Measurements from ENCODE around the gene LILRB2. TPM values are rescaled to one million over a fixed set of nuclear protein-coding genes. Genes with fewer than 3 reads are reported as not detected.

Gene LILRB2
- total RNA-seq: not detected in 2 replicates

DNA sequence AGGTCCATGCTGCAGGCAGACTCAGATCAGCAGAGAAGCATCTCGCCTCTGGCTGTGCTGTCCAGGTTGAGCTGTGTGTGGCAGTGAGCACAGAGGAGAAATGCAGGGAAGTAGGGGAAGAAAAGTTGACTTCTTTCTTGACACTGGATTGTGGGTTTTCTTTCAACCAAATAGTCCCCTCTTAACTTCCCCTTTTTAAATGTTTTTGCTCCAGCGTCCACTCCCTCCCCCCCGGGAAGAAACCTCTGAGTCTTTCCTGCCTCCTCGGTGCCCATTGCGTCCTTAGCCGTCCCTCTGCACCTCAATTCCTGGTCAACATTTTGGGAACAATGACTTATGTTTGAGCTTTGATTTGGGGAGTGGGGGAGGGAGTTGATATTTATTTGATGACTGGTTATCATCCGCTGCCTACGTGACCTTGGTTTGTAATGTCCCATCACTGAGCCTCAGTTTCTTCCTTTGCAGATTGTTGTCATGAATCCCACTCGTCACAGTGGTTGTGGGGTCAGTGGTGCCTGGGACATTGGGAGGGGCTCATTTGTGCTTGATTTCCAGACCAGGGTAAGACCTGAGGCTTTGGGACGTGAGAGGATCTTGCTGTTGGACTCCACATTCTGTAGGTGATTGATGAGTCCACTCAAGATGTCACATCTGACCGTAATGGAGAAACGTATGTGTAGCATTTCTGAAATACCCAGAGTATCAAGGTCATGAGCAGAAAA lies at the start of gene LILRB2:
Gene LILRB2 (minus strand): TSS at position 104 of the 722 bp plus-strand sequence. CDS start 614 bp downstream, outside the sequence.

DNA sequence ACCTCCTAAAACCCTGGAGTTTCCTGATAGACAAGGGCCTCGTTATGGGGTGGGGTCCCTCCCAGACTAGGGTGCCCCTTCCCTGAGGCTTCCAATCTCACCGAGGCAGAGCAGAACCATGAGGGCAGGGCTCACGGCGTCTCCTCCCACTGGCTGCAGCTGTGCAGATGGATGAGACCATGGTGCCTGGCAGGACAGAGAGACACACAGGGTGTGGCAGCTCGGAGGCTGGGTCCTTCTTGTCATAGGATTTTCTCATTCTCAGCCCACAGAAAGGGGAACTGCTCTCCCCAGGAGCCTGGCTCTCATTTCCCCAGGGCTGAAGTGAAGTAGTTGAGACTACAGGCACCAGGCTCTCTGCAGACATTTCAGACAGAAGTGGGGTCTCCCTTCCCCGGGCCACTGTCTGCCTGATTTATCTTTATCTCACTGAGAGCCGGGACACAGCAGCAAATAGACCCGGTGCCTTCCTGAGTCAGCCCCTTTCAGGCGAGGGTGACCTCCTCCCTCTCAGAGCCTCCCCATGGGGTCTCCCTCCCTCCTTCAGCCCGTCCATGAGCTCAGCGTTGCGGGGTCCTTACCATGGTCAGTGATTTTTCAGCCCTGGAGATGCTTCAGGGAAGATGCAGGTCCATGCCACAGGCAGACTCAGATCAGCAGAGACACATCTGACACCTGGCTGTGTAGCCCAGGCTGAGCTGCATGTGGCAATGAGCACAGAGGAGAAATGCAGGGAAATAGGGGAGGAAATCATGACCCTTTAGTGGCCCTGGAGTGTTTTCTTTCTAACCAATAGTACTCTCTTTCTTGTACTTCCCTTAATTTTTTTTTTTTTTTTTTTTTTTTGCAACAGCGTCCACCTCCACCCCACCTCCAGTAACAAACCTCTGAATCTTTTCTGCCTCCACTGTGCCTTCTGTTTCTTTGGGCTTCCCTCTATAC lies 31.8 kb upstream of the LILRB2 start, which contains the start of gene LILRA5:
Gene LILRA5 (minus strand): TSS at position 731 of the 942 bp plus-strand sequence. CDS start 147 bp downstream, at position 584.

DNA sequence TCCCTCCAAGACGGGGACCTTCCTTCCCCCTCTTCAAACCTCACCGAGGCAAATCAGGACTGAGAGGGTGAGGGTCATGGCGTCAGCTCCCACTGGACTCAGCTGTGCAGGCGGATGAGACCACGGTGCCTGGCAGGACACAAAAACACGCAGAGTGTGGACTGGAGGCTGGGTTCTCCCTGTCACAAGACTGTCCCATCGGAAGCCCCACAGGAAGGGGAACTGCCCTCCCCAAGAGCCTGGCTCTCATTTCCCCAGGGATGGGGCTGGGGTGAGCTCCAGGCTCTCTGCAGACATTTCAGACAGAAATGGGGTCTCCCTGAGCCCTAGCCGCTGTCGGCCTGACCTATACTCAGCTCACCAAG lies 23.8 kb downstream of the LILRB2 start, which contains the start of gene LILRB5:
Gene LILRB5 (minus strand): TSS at position 158 of the 365 bp plus-strand sequence. CDS start 80 bp downstream, at position 78.

DNA sequence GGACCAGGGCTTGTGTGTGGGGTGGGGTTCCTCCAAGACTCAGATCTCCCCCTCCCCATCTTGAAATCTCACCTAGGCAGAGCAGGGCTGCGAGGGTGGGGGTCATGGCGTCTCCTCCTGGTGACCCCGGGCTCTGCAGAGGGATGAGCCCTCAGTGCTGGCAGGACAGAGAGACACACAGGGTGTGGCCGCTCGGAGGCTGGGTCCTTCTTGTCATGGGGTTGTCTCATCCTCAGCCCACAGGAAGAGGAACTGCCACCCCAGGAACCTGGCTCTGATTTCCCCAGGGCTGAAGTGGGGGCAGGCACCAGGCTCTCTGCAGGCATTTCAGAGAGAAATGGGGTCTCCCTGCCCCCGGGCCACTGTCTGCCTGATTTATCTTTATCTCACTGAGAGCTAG lies 38.3 kb downstream of the LILRB2 start, which contains the start of gene LILRA6:
Gene LILRA6 (minus strand): TSS at position 145 of the 400 bp plus-strand sequence.

Other genes with a start within 250 kb of the LILRB2 start
- not detected in 2 replicates for gene VSTM1, start 217.2 kb downstream of the LILRB2 start, total RNA-seq
- not detected in 2 replicates for gene TARM1, start 199.7 kb downstream of the LILRB2 start, total RNA-seq
- gene OSCAR, start 180.3 kb downstream of the LILRB2 start, total RNA-seq: 0.78 TPM in 1 of 2 replicates, not detected in the other
- 8.8 and 9.5 TPM in 2 replicates for gene NDUFA3, start 178.3 kb downstream of the LILRB2 start, total RNA-seq
- gene TFPT, start 165.5 kb downstream of the LILRB2 start, total RNA-seq: 9.1 and 18.1 TPM in 2 replicates
- gene PRPF31, start 165.4 kb downstream of the LILRB2 start, total RNA-seq: 37.1 and 60.9 TPM in 2 replicates
- 13.1 and 25.5 TPM in 2 replicates for gene CNOT3, start 143.3 kb downstream of the LILRB2 start, total RNA-seq
- gene LENG1, start 121.4 kb downstream of the LILRB2 start, total RNA-seq: 4.6 and 5.3 TPM in 2 replicates
- gene TMC4, start 108.0 kb downstream of the LILRB2 start, total RNA-seq: under 0.01 and 0.60 TPM in 2 replicates
- 59.7 and 112 TPM in 2 replicates for gene MBOAT7, start 91.5 kb downstream of the LILRB2 start, total RNA-seq
- gene TSEN34, start 89.8 kb downstream of the LILRB2 start, total RNA-seq: 65.0 and 78.9 TPM in 2 replicates
- 753 and 1,564 TPM in 2 replicates for gene RPS9, start 80.3 kb downstream of the LILRB2 start, total RNA-seq
- gene LILRB3, start 58.1 kb downstream of the LILRB2 start, total RNA-seq: not detected in 2 replicates
- gene LILRA6, start 38.3 kb downstream of the LILRB2 start, total RNA-seq: not detected in 2 replicates
- gene LILRB5, start 23.8 kb downstream of the LILRB2 start, total RNA-seq: not detected in 2 replicates
- not detected in 2 replicates for gene LILRA5, start 32.1 kb upstream of the LILRB2 start, total RNA-seq
- not detected in 2 replicates for gene LILRA4, start 58.1 kb upstream of the LILRB2 start, total RNA-seq
- gene LAIR1, start 83.8 kb upstream of the LILRB2 start, total RNA-seq: not detected in 2 replicates
- not detected in 2 replicates for gene TTYH1, start 134.4 kb upstream of the LILRB2 start, total RNA-seq
- gene LENG8, start 168.1 kb upstream of the LILRB2 start, total RNA-seq: 42.2 and 107 TPM in 2 replicates
- 7.3 and 9.8 TPM in 2 replicates for gene LENG9, start 182.7 kb upstream of the LILRB2 start, total RNA-seq
- gene CDC42EP5, start 192.2 kb upstream of the LILRB2 start, total RNA-seq: 7.8 and 11.3 TPM in 2 replicates
- not detected in 2 replicates for gene LAIR2, start 221.7 kb upstream of the LILRB2 start, total RNA-seq